GM19395 (cell line): ENCODE data around the gene SIRT5.

Source experiments
- ATAC-seq: cut with Tn5 transposase; IDR thresholded peaks from one replicate; pipeline ENCODE4 v1.9.1; 2021; ENCODE audit warnings: mild to moderate bottlenecking, moderate library complexity; ENCODE audit not compliant: unreplicated experiment

SIRT5 gene

DNA sequence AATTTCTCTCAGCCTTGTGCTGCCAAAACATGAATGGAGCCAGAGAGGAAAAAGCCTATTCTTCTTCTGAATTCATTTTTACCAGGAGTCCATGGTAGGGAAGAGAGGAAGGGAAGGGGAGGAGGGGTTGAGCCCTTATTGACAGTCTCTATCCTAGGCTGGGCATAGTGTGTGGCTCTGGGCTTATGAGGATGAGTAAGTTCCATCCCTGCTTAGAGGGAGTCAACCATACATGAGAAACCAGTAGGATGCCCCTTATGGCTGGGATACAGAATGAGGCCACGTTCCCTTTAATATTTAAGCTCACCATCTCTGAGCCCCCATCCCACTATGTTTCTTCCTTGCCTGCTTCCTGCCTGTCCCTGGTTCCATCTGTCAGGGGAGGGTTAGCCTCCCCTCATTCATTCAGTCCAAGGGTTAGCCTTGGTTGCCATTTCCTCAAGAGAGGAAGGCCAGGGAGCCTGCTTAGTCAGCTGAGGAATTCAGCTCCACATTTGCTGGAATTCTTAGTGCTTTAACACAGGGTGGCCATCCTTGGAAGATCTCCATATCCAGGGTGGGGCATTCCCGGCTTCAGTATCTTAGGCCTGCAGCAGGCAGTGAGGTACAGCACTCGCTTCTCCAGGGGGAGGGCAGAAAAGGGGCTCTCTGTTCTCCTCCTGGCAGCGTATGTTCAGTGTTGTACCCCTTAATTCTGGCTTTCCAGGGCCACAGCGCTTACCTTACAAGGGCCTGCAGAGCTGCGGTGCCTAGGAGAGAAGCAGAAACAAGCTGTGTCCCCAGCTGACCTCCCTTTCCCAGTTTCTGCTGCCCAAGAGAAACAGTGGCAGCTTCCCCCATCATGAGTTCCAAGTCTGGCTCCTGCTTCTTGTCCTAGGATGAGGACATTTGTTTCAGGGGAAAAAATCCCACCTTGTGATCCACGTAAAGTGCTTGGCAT, 12.5 kb downstream of the SIRT5 start:
- no peak for ATAC-seq

DNA sequence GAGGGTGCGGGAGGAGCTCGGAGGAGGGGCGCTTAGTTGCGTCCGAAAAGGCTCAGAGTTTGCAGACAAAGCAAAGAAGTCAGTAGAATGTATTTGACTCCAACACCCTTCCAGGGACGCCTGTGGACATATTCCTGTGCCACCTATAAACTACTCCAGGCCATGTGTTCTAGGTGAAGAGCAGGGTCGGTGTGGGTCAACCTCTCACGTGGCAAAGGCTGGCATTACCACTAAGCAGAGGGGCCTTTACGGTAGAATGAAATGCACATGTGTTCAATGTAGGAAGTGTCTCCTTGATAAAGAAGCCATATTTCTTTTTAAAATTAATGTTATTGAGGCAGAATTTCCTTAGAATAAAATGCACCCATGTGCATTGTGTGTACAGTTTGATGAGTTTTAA, 15.4 kb downstream of the SIRT5 start:
- ATAC-seq, result no peak

DNA sequence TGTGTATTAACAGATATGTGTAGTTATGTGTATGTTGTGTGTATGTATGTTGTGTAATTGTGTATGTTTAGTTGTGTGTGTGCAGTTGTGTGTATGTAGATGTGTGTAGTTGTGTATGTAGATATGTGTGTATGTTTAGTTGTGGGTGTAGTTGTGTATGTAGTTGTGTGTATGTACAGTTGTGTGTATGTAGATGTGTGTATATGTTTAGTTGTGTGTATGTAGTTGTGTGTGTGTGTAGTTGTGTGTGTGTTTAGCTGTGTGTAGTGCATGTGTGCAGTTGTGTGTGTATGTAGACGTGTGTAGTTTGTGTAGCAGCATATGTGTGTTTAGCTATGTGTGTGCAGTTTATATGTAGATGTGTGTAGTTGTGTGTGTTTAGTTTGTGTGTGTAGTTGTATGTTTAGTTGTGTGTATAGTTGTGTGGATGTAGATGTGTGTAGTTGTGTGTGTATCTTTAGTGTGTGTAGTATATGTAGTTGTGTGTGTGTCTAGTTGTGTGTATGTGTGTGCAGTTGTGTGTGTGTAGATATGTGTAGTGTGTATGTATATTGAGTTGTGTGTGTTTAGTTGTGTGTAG, 16.3 kb downstream of the SIRT5 start:
- ATAC-seq, result no peak

DNA sequence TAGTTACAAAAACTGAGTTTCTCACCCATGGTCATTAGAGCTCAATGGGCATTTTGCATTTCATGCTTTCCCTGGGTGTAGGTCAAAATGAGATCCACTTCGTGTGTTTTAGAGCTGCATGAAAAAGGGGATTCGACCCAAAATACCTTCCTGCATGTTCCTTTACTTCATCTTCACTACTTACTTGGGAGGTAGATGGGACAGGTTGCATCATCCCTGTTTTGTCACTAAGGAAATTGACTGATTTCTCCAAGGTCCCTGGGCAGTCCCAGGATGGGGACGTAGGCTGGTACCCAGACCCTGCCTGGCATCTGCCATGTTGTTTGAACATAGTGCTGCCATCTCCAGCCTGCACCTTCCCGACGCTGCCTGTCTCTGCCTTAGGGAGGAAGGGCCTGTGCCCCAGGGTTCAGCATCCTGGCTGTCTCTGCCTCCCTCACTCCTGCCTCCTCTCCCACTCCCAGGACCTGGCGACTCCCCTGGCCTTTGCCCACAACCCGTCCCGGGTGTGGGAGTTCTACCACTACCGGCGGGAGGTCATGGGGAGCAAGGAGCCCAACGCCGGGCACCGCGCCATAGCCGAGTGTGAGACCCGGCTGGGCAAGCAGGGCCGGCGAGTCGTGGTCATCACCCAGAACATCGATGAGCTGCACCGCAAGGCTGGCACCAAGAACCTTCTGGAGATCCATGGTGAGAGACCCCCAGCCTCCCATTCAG, 17.0 kb downstream of the SIRT5 start:
- ATAC-seq, result no peak

DNA sequence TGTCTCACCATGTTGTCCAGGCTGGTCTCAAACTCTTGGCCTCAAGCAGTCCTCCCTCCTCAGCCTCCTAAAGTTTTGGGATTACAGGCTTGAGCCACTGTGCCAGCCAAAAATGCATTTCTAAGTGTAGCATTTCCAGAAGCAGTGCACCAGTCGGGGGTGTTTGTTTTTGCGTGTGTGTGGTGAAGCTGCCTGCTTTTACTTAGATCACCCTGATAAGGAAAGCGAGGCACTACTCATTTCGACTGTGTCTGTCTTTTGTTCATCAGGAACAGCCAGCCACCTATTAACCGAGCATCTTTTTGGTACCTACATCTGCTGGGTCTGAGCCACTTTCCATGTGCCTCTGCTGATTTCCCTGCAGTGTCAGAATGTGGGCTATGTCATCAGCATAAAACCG, 18.7 kb downstream of the SIRT5 start:
- ATAC-seq, result no peak

DNA sequence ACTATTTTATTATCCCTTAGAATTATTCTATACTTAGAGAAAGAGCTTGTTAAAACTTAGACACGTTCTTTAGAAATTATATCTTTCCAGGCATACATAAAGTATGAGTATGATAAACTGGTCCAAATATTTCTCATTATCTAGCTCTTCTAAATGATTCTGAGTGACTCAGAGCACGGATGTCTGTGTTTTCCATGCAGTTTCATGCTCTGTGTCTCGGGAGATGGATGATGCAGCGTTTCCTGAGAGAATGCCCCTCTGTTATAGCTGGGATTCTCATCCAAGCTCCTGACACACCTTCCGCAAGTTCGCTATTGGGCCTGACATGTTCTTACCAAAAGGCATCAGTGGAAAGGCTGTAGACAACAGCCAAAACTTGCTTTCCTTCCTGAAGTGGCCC, 19.3 kb downstream of the SIRT5 start:
- ATAC-seq, result no peak

DNA sequence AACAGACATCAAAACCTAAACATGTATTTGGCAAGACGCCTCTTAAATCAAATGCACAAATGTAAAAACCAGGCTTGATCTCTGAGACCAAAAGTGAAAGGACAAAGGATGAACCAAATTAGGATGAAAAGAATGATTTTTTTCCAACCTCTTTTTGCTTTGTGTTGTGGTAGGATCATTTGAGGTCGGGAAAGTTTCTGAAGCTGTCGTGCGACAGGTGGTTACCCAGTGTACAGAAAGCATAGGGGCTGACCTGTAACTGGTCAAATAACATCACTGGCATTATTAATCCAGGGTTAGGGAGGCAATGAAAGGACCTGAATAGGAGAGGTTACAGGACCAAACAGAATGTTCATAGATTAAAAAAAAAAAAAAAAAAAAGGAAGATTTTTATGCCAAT, 22.7 kb downstream of the SIRT5 start:
- no peak for ATAC-seq

DNA sequence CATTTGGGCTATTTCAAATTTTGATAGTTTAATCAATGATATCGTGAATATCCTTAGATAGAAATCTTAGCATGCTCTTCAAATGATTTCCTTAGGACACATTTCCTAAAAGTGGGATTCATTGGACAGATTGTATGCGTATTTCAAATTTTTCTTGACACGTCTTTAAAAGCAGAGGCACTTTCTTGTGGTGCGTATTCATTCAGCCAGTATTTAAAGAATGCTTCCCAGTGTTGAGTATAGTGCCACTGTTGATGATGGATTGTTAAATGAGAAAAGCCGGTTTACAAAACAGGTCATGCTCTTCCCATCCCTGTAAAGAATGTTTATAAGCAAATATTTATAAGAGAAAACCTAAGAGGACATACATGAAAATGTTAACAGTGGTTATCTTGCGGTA, 25.6 kb downstream of the SIRT5 start:
- no peak for ATAC-seq

DNA sequence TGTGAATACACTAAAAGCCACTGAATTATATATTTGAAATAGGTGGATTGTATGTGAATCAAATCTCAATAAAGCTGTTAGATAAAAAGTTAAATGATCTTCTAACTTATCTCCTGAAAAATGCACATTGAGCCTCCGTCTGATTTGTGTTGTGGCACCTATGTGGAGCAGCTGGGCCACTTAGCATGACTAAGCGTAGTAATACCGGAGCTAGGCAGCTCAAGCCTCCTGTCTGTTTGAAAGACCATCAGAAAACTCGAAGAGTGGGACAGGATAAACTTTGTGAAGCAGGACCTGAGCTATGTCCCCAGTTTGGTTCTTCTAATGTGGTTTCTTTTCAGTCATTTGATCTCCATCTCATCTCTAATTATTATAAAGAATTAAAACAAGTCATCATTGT, 29.7 kb downstream of the SIRT5 start:
- ATAC-seq, result no peak

DNA sequence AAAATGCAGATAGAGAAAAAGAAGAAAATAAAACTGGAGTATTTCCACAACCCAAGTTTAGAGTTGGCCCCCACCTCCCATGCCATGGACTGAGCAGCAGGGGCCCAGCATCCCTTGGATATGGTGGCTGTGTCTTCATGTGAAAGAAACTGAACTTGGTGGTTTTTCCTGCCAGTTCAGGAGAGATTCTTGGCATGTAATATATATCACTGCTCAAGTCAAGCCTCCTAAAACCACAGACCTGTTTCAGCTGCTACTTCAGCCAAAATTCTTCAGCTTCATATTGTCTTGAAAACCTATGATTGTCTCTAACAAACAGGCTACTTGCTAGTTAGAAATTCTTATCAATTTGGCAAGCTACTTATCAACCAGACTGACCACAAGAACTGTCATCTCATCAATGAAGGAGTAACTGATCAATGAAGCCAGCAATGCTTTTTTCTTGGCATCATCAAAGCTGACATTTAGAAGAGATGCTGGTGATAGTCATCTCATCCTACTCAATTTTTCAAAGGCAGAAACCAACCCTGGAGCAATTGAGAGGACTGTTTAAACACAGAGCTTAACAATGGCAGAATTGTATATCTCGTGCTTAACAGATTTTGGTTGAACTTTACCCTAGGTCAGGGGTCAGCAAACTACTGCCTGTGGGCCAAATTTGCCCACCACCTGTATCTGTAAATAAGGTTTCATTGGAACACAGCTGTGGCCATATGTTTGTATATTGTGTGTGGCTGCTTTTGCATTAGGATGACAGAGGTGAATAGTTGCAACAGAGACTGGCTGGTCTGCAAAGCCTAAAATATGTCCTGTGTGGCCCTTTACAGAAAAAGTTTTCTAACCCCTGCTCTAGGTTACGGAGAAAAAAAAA, 30.4 kb downstream of the SIRT5 start:
- ATAC-seq, result no peak

DNA sequence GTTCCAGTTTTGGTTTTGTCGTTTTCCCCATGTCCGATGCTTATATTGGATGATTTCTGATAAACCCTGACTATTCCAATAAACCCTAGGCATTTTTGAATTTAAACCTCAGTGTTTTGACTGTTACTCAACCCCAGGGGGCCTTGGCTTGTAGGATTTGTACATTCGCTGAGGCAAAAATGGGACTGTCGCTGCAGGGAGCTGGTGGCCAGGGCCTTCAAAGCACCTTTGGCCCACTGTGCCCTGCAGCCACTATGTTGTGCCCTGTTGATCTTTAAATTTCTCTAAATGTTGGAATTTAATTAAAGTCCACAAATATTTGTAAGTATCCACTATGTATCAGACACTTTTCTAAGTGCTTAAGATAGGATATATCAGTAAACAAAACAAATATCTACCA, 31.2 kb downstream of the SIRT5 start:
- no peak for ATAC-seq

DNA sequence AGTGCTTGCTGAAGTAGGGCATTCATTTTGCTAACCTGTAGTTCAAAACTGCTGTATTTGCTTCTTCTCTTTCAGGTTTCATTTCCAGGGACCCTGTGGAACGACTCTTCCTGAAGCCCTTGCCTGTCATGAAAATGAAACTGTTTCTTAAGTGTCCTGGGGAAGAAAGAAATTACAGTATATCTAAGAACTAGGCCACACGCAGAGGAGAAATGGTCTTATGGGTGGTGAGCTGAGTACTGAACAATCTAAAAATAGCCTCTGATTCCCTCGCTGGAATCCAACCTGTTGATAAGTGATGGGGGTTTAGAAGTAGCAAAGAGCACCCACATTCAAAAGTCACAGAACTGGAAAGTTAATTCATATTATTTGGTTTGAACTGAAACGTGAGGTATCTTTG, 37.3 kb downstream of the SIRT5 start:
- no peak for ATAC-seq

DNA sequence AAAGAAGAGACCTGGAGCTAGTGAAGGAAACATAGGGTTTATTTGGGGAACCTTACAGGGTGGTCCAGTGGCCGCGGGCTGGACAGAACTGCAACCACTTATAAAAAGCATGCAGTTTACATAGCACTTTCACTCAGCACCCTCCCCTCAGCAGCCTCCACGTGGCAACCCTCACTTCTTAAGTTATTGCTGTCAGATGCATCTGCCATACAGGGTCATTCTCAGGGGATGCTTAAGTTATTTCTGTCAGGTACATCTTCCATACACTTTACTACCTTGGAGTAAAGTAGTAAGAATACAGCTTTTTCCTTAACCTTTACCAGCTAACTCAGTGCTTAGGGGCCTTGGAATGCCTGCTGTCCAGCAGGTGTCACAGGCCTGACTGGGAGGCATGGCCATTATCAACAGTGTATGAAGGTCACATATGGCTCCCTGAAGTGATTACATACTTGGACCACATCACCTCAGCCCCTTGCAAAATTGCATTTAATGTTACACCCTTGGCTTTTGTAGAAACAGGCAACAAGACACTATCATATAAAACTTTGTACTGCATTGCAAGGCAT, 38.7 kb downstream of the SIRT5 start:
- ATAC-seq, result no peak

DNA sequence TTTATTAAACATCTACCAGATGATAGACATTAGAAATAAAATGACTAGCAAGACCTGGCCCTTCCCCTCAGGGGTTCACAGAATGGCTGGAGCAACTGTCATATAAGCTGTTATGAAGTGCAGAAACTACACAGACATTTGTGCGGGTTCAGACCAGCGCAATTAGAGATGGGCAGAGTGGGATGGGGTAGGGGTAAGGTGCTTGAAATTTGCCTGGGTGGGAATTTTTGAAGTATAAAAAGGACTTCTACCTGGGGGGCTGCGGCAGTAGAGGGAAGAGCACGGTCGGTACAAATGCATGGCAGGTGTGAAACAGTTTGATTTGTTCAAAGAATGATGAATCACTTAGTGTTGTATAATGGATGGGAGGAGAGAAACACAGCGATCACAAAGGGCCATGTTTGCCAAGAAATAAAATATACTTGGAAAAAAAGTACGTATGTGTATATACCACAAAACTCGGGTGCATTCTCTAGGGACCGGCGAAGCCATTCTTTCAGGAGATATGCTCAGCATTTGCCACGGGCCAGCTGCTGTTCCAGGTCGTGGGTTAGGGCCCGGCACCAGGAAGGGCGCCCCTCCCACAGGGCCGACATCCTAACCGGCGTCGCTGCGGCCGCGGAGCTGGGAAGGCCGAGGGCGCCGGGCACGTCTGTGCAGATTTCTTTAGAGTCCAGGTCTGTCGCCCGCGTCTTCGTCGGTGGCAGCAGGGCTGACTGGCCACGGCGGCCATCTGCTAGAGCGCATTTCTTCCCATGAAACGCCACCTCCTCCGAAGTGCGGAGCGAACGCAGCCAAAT, 39.9 kb downstream of the SIRT5 start:
- ATAC-seq, result peak; percentile 18

DNA sequence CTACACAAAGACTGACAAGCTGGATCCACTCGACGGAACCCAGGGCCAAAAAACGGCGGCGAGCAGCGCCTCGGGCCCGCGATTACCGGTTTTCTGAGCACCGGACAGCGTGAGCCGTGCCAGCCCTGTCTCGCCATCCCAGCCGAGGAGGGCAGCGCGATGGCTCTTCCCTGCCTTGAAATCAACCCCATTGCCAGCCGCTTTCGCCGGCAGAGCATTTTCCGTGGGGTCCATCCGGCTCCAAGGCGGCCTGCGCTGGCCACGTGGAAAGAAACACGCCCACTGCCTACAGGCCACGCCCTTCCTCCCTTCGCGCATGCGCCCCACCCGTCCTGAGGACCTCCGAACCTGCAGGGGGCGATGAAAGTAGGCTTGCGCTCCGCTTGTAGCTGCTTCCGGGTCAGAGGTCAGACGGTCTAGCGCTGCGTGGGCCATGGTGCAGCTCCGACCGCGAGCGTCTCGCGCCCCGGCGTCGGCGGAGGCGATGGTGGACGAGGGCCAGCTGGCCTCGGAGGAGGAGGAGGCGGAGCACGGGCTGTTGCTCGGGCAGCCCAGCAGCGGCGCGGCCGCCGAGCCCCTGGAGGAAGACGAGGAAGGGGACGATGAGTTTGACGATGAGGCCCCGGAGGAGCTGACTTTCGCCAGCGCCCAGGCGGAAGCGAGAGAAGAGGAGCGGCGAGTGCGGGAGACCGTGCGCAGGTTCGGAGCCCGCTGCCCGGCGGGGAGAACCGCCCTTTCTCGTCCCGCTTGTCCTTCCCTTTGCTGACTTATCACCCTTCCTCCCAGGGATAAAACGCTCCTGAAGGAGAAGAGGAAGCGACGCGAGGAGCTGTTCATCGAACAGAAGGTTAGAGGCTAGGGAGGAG, 40.8 kb downstream of the SIRT5 start, which contains the start of gene NOL7:
Gene NOL7 (plus strand): TSS at position 410 of the 866 bp plus-strand sequence. CDS start 24 bp downstream, at position 434.
- ATAC-seq, result peak; percentile 90

DNA sequence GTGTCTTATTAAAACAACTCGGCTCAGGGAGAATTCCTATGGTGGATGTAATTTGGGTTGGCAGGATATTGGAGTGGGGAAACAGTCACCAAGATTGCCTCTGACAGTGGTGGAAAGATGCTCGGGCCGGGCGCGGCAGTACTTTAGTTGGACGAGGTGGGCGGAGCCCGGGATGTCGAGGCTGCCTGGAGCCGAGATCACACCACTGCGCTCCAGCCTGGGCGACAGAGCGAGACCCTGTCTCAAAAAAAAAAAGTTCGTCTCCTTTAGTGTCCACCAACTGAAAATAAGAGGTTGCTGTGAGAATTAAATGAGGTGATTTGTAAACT, 41.4 kb downstream of the SIRT5 start:
- no peak for ATAC-seq

DNA sequence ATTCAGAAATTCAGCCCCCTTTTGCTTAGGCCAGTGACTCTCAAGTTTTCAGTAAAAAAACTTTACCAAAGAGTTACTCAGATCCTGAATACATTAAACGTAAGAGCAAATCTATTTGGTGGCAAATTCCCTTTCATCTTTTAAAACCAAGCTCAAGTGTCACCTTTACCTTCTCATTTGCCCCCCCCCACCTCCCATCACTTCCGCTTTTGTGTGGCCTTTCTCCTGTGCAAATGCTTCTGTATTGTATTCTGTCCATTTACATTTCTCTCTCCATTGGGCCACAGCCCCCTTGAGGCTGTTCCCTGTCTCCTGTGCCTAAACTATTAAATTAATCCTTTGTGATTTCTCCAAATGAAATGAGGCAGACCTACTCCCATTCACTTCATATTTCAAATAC, 42.7 kb downstream of the SIRT5 start:
- ATAC-seq, result no peak

DNA sequence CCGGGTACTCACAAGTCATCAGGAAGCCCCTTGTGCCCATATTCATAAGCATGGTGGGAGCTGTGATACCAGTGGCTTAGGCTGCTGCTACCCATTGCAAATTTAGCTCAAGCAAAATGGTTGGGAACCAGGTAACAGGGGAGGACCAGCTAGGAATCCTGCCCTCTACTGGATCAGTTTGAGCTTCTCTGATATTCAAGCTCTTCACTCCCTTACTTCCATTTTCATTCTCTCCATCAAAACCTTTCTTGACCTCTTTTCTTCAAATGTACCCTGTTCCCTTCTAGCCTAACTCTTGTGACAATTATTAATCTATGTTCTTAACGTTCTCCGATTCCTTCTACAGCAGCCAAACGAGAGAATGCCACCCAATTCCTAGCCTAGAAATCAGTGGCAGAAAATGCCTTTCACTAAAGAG, 50.5 kb downstream of the SIRT5 start:
- ATAC-seq, result no peak
